Measurements from ENCODE around the gene SMARCD3. TPM values are rescaled to one million over a fixed set of nuclear protein-coding genes. Genes with fewer than 3 reads are reported as not detected.
A peak's percentile ranks its signal among the peaks of the same experiment; 100 is the strongest.

The SMARCD3 gene
- total and polyA plus RNA-seq, 9 of the 15 experiments (the other 6 are each of a cell fraction or from before 2014, with no cell fraction given): 0.43 to 3.6 (median 2.6) TPM

- TF ChIP-seq, protein P1, sequence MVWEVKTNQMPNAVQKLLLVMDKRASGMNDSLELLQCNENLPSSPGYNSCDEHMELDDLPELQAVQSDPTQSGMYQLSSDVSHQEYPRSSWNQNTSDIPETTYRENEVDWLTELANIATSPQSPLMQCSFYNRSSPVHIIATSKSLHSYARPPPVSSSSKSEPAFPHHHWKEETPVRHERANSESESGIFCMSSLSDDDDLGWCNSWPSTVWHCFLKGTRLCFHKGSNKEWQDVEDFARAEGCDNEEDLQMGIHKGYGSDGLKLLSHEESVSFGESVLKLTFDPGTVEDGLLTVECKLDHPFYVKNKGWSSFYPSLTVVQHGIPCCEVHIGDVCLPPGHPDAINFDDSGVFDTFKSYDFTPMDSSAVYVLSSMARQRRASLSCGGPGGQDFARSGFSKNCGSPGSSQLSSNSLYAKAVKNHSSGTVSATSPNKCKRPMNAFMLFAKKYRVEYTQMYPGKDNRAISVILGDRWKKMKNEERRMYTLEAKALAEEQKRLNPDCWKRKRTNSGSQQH (CRISPR knock-in tag; IDR thresholded peaks at IDR 0.05): no peak
- TF ChIP-seq RB1 (IDR thresholded peaks at IDR 0.05; ENCODE audit: low read depth) (0 out of 2 replicates have a peak, but pooled peaks have one; percentile 23), SAFB2 (IDR thresholded peaks at IDR 0.05; ENCODE audit: borderline replicate concordance, low read depth, low read length, severe bottlenecking) (no peak), EZH2 (IDR thresholded peaks at IDR 0.05; ENCODE audit: borderline replicate concordance, low read depth, low read length) (no peak), SMARCA4 (IDR thresholded peaks at IDR 0.05) (peak; percentile 77), MAX (CRISPR knock-in tag; IDR thresholded peaks at IDR 0.05) (no peak; the same call in 1 of the 2 replicates), SRSF7 (optimal IDR thresholded peaks at IDR 0.05; ENCODE audit: low read depth, low read length) (no peak), ETV1 (tag; conservative IDR thresholded peaks at IDR 0.05; ENCODE audit: low read depth) (peak; percentile 95), HDAC6 (IDR thresholded peaks at IDR 0.05; ENCODE audit: low read depth, low read length) (no peak), SMAD4 (CRISPR knock-in tag; conservative IDR thresholded peaks at IDR 0.05) (0 out of 2 replicates have a peak, but pooled peaks have one; percentile 49), NR3C1 (CRISPR knock-in tag; IDR thresholded peaks at IDR 0.05) (no peak), ATF2 (CRISPR knock-in tag; IDR thresholded peaks at IDR 0.05) (no peak), ZNF589 (CRISPR knock-in tag; IDR thresholded peaks at IDR 0.05; ENCODE audit: low read depth) (no peak), TCF7 (IDR thresholded peaks at IDR 0.05; ENCODE audit: borderline replicate concordance) (no peak), FOXK2 (conservative IDR thresholded peaks at IDR 0.05 in 1 of 2, IDR thresholded peaks at IDR 0.05 in 1 of 2; ENCODE audit: low read depth in 2 of 2) (no peak), ZC3H4 (CRISPR knock-in tag; IDR thresholded peaks at IDR 0.05; ENCODE audit: borderline replicate concordance) (no peak), RHOXF2B (CRISPR knock-in tag; conservative IDR thresholded peaks at IDR 0.05) (no peak)
- TF ChIP-seq, protein P2, sequence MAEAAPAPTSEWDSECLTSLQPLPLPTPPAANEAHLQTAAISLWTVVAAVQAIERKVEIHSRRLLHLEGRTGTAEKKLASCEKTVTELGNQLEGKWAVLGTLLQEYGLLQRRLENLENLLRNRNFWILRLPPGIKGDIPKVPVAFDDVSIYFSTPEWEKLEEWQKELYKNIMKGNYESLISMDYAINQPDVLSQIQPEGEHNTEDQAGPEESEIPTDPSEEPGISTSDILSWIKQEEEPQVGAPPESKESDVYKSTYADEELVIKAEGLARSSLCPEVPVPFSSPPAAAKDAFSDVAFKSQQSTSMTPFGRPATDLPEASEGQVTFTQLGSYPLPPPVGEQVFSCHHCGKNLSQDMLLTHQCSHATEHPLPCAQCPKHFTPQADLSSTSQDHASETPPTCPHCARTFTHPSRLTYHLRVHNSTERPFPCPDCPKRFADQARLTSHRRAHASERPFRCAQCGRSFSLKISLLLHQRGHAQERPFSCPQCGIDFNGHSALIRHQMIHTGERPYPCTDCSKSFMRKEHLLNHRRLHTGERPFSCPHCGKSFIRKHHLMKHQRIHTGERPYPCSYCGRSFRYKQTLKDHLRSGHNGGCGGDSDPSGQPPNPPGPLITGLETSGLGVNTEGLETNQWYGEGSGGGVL (CRISPR knock-in tag; IDR thresholded peaks at IDR 0.05): no peak
- TF ChIP-seq, protein P3, sequence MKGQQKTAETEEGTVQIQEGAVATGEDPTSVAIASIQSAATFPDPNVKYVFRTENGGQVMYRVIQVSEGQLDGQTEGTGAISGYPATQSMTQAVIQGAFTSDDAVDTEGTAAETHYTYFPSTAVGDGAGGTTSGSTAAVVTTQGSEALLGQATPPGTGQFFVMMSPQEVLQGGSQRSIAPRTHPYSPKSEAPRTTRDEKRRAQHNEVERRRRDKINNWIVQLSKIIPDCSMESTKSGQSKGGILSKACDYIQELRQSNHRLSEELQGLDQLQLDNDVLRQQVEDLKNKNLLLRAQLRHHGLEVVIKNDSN (CRISPR knock-in tag; IDR thresholded peaks at IDR 0.05): peak; percentile 94
- TF ChIP-seq, protein P4, sequence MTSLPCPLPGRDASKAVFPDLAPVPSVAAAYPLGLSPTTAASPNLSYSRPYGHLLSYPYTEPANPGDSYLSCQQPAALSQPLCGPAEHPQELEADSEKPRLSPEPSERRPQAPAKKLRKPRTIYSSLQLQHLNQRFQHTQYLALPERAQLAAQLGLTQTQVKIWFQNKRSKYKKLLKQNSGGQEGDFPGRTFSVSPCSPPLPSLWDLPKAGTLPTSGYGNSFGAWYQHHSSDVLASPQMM (CRISPR knock-in tag; IDR thresholded peaks at IDR 0.05): no peak
- TF ChIP-seq, protein P5, sequence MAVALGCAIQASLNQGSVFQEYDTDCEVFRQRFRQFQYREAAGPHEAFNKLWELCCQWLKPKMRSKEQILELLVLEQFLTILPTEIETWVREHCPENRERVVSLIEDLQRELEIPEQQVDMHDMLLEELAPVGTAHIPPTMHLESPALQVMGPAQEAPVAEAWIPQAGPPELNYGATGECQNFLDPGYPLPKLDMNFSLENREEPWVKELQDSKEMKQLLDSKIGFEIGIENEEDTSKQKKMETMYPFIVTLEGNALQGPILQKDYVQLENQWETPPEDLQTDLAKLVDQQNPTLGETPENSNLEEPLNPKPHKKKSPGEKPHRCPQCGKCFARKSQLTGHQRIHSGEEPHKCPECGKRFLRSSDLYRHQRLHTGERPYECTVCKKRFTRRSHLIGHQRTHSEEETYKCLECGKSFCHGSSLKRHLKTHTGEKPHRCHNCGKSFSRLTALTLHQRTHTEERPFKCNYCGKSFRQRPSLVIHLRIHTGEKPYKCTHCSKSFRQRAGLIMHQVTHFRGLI (CRISPR knock-in tag; IDR thresholded peaks at IDR 0.05): no peak
Observed at GRCh38 chr7:151206914-151207313, 41.6 kb downstream of the SMARCD3 start (continued).

Data from K562 (cell line).